ENCODE results near the gene FBXO21. TPM values are rescaled to one million over a fixed set of nuclear protein-coding genes. Genes with fewer than 3 reads are reported as not detected.
"Not testable (repeated sequence)": the region's sequence is repeated elsewhere in the genome, so short reads cannot be mapped to it uniquely, and the experiment has no call there.

The FBXO21 gene
- total RNA-seq, 1 experiment from 2014 or later: 68.9 TPM

- H3K27ac ChIP-seq: no peak overlapping the region
- H3K27me3 ChIP-seq: peaks cover 20% of the 10 kb centered on the region
- H3K4me3 ChIP-seq: no peak overlapping the region
- DNase-seq: no peak
- H3K9me3 ChIP-seq (replicated peaks): no peaks in the 10 kb centered on the region
- H3K4me1 ChIP-seq: no peaks in the 10 kb centered on the region
- no peaks in the 10 kb centered on the region for H3K36me3 ChIP-seq
Observed at GRCh38 chr12:117101953-117102799, 88.1 kb downstream of the FBXO21 start.

GRCh38 chr12:117100851-117101673, 89.2 kb downstream of the FBXO21 start:
- no peaks in the 10 kb centered on the region for H3K36me3 ChIP-seq
- H3K27me3 ChIP-seq: peaks cover 25% of the 10 kb centered on the region
- H3K4me3 ChIP-seq: no peak overlapping the region
- no peak for DNase-seq
- H3K9me3 ChIP-seq (replicated peaks): no peaks in the 10 kb centered on the region
- H3K27ac ChIP-seq: no peak overlapping the region
- no peaks in the 10 kb centered on the region for H3K4me1 ChIP-seq

GRCh38 chr12:117100251-117100650, 90.0 kb downstream of the FBXO21 start:
- H3K4me1 ChIP-seq: no peaks in the 10 kb centered on the region
- no peaks in the 10 kb centered on the region for H3K36me3 ChIP-seq
- DNase-seq: peak in 1 of 2 experiments; percentile 26
- H3K9me3 ChIP-seq (replicated peaks): no peaks in the 10 kb centered on the region
- peaks cover 25% of the 10 kb centered on the region for H3K27me3 ChIP-seq
- H3K4me3 ChIP-seq: no peak overlapping the region
- no peak overlapping the region for H3K27ac ChIP-seq

GRCh38 chr12:117098361-117099217, 91.7 kb downstream of the FBXO21 start:
- no peak overlapping the region for H3K27ac ChIP-seq
- no peaks in the 10 kb centered on the region for H3K9me3 ChIP-seq (replicated peaks)
- peak overlapping the region; percentile 49 for H3K4me3 ChIP-seq
- H3K4me1 ChIP-seq: no peaks in the 10 kb centered on the region
- no peak for DNase-seq
- H3K27me3 ChIP-seq: peaks cover 25% of the 10 kb centered on the region
- no peaks in the 10 kb centered on the region for H3K36me3 ChIP-seq

DNA sequence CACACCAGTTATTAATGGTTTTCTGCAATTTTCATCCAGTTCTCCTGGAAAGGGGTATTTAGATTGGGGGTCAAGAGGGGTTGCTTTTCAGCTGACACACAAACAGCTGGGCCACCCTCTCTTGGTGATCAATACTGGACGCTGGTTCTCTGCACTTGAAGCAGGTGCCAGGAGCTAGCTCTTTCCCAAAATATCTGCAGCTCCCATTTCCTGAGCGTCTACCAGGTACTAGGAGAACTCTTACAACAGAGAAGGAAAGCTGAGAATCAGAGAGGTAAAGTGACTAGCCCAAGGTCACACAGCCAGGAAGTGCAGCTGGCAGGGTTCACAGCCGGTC, 92.3 kb downstream of the FBXO21 start:
- no peak overlapping the region for H3K4me3 ChIP-seq
- H3K27me3 ChIP-seq: peaks cover 25% of the 10 kb centered on the region
- DNase-seq: no peak
- H3K27ac ChIP-seq: no peak overlapping the region
- no peaks in the 10 kb centered on the region for H3K9me3 ChIP-seq (replicated peaks)
- no peaks in the 10 kb centered on the region for H3K36me3 ChIP-seq
- no peaks in the 10 kb centered on the region for H3K4me1 ChIP-seq

- Histone ChIP-seq H3K9me3 (replicated peaks) (no peaks in the 10 kb centered on the region), H3K36me3 (no peaks in the 10 kb centered on the region), H3K27me3 (peaks cover 25% of the 10 kb centered on the region), H3K27ac (no peak overlapping the region), H3K4me3 (no peak overlapping the region), H3K4me1 (no peaks in the 10 kb centered on the region)
- no peak for DNase-seq
Observed at GRCh38 chr12:117097159-117097558, 93.1 kb downstream of the FBXO21 start.

DNA sequence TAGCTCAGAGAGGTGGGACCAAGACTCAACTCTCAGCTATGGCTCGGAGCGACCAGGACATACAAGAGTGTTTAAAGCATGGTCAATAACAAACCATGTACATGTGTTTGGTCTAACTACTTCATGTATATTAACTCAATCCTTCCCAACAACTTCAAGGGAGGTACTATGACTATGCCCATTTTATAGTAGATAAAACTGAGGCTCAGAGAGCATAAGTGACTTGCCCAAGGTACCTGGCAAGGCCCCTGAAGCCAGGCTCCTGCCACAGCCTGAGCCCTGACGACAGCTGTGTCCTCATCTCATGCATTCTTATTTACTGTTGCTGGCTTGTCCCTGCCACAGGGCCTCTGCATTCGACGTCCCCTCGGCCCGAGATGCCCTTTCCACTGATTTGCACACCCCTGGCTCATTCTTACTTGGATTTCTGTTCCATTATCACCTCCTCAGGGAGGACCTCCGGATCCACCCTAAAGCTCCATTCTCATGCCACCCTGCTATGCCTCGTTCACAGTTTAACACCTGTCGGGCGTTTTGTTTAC, 93.7 kb downstream of the FBXO21 start:
- Histone ChIP-seq H3K27ac (no peak overlapping the region), H3K27me3 (peaks cover 28% of the 10 kb centered on the region), H3K4me3 (no peak overlapping the region), H3K36me3 (no peaks in the 10 kb centered on the region), H3K4me1 (no peaks in the 10 kb centered on the region), H3K9me3 (replicated peaks) (no peaks in the 10 kb centered on the region)
- DNase-seq: peak in 1 of 2 experiments; percentile 15

- H3K9me3 ChIP-seq (replicated peaks); H3K36me3 ChIP-seq; H3K4me1 ChIP-seq; H3K27ac ChIP-seq; DNase-seq; H3K4me3 ChIP-seq: not testable (repeated sequence)
- H3K27me3 ChIP-seq: peaks cover 28% of the 10 kb centered on the region
Observed at GRCh38 chr12:117095191-117095590, 95.1 kb downstream of the FBXO21 start.

DNA sequence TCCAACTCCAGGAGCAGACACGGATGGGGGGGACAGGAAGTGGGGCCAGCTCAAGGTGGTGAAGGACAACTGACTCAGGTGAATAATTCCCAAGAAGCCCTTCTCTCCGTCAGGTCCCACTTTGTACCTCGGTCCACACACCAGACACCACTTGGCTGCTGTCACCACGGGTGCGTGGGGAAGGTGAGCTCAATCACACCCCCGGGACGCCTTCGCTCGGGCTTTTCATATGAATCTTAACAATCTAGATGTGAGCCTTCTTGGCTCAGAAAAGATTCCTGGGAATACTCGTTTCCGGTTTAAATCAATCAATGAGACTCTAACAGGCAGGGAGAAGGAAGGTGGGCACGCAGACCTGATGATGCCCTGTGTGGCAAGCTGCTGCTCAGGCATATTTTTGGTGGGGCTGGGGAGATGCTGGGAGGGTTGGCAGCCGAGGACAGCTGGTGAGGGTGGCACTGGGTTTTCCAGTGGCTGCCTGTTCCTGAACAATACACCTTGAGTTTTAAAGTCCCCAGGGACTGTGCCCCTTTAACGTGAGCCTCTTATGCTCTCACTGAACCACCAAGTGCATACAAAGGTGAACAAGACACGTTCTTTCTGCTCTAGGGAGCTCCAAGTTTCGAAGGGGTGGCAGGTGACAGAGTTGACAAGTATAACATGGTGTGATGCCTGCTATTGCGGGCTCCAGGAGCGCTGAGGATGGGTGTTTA, 96.2 kb downstream of the FBXO21 start:
- no peak for DNase-seq
- no peaks in the 10 kb centered on the region for H3K4me1 ChIP-seq
- H3K36me3 ChIP-seq: no peaks in the 10 kb centered on the region
- no peak overlapping the region for H3K4me3 ChIP-seq
- peaks cover 24% of the 10 kb centered on the region for H3K27me3 ChIP-seq
- no peaks in the 10 kb centered on the region for H3K9me3 ChIP-seq (replicated peaks)
- H3K27ac ChIP-seq: no peak overlapping the region

- Histone ChIP-seq H3K36me3 (no peaks in the 10 kb centered on the region), H3K27ac (no peak overlapping the region), H3K4me1 (no peaks in the 10 kb centered on the region), H3K27me3 (peaks cover 21% of the 10 kb centered on the region), H3K9me3 (replicated peaks) (no peaks in the 10 kb centered on the region), H3K4me3 (no peak overlapping the region)
- no peak for DNase-seq
Observed at GRCh38 chr12:117093431-117093830, 96.8 kb downstream of the FBXO21 start.

- peaks cover 15% of the 10 kb centered on the region for H3K27me3 ChIP-seq
- no peak for DNase-seq
Observed at GRCh38 chr12:117092886-117093285, 97.4 kb downstream of the FBXO21 start.

GRCh38 chr12:117092511-117092780, 97.8 kb downstream of the FBXO21 start:
- DNase-seq: no peak
- no peaks in the 10 kb centered on the region for H3K4me1 ChIP-seq
- no peaks in the 10 kb centered on the region for H3K36me3 ChIP-seq
- H3K4me3 ChIP-seq: no peak overlapping the region
- H3K9me3 ChIP-seq (replicated peaks): no peaks in the 10 kb centered on the region
- H3K27ac ChIP-seq: no peak overlapping the region
- H3K27me3 ChIP-seq: peaks cover 11% of the 10 kb centered on the region; the same call in 1 of the 2 replicates

More at GRCh38 chr12:117092886-117093285, 97.4 kb downstream of the FBXO21 start:
- Histone ChIP-seq H3K9me3 (replicated peaks) (no peaks in the 10 kb centered on the region), H3K36me3 (no peaks in the 10 kb centered on the region), H3K4me1 (no peaks in the 10 kb centered on the region), H3K27ac (no peak overlapping the region), H3K4me3 (no peak overlapping the region)
